HG02852 (cell line): Measurements from ENCODE around the gene ZNF221.
"Not testable (repeated sequence)": the region's sequence is repeated elsewhere in the genome, so short reads cannot be mapped to it uniquely, and the experiment has no call there.

Experiments used
- ATAC-seq: cut with Tn5 transposase; IDR thresholded peaks from one replicate; pipeline ENCODE4 v1.9.1; 2021; ENCODE audit warnings: mild to moderate bottlenecking, moderate library complexity; ENCODE audit not compliant: unreplicated experiment

Gene ZNF221

GRCh38 chr19:43950834-43951645 is at the start of gene ZNF221:
ZNF221 (plus strand) TSS chr19:43951228; CDS start chr19:43962727, 11,499 bp downstream.
- peak; percentile 98 for ATAC-seq

- ATAC-seq: peak; percentile 70
Measured at GRCh38 chr19:43901395-43902390, 49.3 kb upstream of the ZNF221 start.

GRCh38 chr19:43902399-43902798 is 48.6 kb upstream of the ZNF221 start:
- no peak for ATAC-seq

DNA sequence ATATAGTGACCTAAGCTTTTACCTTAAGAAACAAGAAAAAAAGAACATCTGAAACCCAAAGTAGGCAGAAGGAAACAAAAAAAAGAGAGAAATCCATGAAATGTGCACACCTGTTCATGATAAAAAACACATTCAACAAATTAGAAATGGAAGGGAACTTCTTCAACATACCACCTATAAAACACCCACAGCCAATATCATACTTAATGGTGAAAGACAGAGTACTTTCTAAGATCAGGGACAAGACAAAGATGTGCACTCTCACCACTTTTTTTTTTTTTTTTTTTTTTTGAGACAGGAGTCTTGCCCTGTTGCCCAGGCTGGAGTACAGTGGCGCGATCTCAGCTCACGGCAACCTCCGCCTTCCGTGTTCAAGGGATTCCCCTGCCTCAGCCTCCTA is 45.1 kb upstream of the ZNF221 start:
- ATAC-seq: no peak

DNA sequence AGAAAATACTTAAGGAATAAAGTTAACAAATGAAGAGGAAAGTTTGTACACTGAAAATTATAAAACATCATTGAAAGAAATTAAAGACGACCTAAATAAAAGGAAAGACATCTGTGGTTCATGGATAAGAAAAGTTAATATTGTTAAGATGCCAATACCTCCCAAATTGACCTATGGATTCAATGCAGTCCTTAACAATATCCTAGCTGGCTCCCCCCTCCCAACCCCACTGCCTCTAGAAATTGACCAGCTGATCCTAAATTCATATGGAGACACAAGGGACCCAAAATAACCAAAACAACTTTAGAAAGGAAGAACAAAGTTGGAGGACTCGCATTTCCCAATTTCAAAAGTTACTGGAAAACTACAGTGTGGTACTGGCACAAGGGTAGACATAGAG is 44.3 kb upstream of the ZNF221 start:
- no peak for ATAC-seq

DNA sequence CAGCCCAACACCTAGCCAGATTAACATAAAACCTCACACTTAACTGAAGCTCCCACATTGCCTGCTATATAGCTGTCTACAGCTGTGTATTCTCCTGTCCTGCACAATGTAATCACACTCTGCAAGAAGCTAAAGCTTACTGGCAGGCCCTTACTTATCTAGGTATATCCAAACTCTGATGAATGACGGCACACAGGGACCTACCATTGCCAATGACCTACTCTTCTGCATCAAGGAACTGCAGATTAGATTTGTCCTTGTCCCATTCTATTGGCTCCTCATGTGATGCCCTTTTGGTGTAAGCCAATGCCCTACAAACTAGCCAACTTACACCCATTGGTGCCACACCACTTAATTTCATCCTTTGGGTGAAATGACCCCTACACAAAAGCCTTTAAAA is 42.4 kb upstream of the ZNF221 start:
- no peak for ATAC-seq

GRCh38 chr19:43910884-43911283 is 40.1 kb upstream of the ZNF221 start:
- ATAC-seq: no peak

- ATAC-seq: no peak
Measured at GRCh38 chr19:43913383-43913782, 37.6 kb upstream of the ZNF221 start.

DNA sequence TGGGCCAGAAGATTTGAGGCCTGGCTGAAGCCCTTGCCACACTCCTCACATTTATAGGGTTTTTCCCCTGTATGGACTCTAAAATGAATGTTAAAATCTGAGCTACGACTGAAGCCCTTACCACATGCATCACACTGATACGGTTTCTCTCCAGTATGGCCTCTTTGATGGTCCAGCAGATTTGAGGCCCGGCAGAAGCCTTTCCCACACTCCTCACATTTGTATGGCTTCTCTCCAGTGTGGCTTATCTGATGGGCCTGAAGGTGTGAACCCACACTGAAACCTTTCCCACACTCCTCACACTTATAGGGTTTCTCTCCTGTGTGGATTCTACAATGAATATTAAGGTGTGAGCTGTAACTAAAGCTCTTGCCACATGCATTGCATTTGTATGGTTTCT is 37.0 kb upstream of the ZNF221 start:
- no peak for ATAC-seq

DNA sequence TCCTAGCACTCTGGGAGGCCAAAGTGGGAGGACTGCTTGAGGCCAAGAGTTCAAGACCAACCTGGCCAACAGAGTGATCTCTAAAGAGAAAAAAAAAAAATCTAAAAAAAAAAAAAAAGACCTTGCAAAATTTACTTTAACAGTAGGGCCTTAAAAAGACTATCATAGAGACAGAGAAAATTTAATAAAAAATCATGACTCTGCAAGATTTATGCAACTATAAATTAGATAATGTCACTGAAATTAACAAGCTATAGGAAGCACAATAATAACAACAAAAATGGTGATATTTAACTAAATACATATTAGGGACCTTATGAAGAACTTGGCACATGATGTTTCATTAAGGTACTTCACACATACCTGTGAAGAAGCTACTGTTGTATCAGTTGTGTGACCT is 27.2 kb upstream of the ZNF221 start:
- ATAC-seq: no peak

DNA sequence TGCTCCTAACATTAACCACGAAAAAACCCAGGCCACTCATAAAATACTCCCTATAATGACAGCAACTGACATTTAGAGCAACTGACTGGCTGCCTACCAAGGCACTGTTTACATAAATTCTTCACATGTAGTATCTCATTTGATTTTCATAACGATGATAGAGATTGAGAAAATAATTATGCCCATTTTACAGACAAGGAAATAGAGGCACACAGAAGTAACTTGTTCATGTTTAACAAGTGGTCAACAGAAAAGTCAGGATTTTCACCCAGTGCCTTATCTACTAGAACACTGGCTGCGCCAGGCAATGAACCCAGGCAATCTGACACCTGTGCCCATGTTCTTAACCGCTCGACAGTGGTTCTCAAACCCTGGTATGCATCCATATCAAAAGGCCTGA is 22.2 kb upstream of the ZNF221 start:
- no peak for ATAC-seq

GRCh38 chr19:43934055-43934984 is 16.7 kb upstream of the ZNF221 start:
- no peak for ATAC-seq

DNA sequence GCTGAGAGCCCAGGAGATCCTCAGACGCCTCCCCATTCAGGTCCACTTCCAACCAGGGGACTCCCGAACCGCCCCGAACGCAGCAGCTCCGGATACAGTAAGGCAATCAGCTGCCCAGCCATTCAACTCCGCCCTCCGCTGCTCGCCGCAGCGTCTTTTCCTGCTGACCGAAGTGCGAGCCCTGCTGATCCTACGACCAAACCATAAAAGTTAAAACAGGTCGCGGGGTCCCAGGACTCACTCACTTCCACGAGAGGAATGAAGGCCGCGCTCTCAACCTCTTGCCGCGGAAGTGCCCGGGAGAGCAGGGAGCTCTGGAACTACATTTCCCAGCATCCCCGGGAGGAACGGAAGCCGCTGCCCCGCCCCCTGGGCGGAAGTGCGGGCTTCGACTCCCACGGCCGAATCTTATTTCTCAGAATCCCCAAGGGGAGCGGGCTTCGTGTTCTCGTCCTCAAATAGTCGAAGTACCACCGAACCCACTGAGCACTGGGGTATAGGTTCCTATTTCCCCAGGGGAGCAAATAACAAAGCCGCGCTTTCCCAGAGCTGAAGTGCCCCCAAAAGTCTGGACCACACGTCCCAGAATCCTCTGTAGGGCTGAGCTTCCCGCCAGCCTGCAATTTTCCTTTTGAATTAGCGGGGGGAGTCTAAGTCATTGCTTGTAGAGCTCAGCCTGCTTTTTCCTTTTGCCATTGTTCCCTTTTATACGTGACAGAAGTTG is 15.9 kb upstream of the ZNF221 start, which contains the start of gene ZNF45:
Gene ZNF45, minus strand, starts transcription at position 298 of the 724 bp plus-strand sequence. CDS start 13,097 bp downstream, outside the sequence.
- peak; percentile 94 for ATAC-seq

DNA sequence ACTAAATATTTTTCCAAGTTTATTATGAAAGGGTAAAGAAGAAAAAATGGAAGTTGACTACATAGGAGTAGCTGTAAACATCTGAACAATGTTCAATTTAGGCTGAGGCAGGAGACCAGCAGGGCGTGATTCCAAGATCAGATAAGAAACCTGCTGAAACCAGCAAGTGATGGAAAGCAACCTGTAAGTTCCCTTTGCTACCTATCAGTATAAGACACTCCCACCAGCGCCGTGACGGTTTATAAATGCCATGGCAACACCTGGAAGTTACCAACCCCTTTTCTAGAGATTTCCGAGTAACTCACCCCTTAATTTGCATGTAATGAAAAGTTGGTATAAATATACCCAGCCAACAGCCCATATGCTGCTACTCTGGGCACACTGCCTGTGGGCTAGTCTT is 14.8 kb upstream of the ZNF221 start:
- ATAC-seq: no peak

- no peak for ATAC-seq
Measured at GRCh38 chr19:43939557-43940260, 11.3 kb upstream of the ZNF221 start.

- ATAC-seq: no peak
Measured at GRCh38 chr19:43940719-43941118, 10.3 kb upstream of the ZNF221 start.

- no peak for ATAC-seq
Measured at GRCh38 chr19:43941209-43941608, 9.8 kb upstream of the ZNF221 start.

- not testable (repeated sequence) for ATAC-seq
Measured at GRCh38 chr19:43947412-43947811, 3.6 kb upstream of the ZNF221 start.

DNA sequence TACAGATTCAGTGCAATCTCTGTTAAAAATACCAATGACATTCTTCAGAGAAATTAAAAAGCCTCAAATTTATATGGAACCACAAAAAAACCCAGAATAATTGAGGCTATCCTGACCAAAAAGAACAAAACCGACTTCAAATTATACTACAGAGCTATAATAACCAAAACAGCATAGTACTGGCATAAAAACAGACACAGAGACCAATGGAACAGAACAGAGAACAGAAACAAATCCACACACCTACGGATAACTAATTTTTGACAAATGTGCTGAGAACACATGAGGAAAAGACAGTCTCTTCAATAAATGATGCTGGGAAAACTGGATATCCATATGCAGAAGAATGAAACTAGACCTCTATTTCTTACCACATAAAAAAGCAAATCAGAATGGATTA is 1.2 kb upstream of the ZNF221 start:
- not testable (repeated sequence) for ATAC-seq
